ENCODE results near the gene EML1.

EML1 gene

DNA sequence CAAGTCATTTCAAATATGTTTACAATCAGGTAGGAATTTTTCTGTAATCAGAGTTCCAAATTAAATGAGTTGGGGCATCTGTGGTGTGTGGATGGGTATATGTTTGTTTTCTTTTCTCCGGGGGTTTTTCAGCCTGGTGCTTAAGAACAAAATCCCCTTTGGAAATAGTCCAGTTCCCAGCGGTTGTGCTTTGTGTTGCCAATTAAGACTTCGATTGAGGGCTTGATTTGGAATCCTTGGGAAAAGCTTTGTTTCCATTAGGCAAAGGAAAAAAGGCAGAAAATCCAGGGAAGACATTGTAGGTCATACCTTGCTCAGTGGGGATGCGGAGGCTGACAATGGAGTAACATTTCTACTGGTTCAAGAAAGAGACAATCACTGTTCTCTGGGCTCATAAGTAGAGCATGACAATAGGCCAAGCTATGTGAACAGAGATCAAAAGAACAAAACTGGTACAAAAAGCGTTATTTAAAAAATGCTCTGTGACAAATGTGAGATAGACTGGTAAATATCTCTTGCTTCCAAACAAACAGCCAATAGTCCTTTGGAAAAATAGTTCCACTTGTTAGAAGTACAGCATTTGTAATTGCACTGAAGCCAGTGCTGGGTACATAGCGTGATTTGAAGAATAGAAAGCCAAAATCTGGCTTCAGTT is 79.7 kb downstream of the EML1 start:
- TF ChIP-seq, protein P1, sequence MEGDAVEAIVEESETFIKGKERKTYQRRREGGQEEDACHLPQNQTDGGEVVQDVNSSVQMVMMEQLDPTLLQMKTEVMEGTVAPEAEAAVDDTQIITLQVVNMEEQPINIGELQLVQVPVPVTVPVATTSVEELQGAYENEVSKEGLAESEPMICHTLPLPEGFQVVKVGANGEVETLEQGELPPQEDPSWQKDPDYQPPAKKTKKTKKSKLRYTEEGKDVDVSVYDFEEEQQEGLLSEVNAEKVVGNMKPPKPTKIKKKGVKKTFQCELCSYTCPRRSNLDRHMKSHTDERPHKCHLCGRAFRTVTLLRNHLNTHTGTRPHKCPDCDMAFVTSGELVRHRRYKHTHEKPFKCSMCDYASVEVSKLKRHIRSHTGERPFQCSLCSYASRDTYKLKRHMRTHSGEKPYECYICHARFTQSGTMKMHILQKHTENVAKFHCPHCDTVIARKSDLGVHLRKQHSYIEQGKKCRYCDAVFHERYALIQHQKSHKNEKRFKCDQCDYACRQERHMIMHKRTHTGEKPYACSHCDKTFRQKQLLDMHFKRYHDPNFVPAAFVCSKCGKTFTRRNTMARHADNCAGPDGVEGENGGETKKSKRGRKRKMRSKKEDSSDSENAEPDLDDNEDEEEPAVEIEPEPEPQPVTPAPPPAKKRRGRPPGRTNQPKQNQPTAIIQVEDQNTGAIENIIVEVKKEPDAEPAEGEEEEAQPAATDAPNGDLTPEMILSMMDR (IDR thresholded peaks at IDR 0.05; ENCODE audit: control insufficient read depth, insufficient read depth, low read depth, low read length, missing control alignments), result no peak
- no peak overlapping the region for H3K4me3 ChIP-seq (ENCODE audit: control insufficient read depth, low read depth, low read length)
- DNase-seq (ENCODE audit: low read depth), result no peak

DNA sequence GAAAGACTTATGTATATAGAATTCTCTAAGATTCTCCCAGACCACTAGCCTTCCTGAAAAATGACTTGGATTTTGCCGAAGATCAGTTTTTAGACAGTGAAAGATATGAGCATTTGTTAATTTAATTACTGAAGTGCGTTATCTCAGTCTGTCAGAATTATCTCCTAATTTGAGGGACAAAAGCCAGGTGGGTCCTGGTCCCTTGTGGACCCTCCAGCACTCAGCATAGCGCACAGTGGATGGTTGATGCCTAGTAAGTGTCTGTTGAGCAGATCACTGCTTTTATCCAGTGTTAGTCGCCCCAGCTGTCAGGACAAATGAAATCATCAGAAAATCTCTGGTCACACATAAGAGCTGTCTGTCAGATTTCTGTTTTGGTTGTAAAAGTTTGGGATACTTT is 80.4 kb downstream of the EML1 start:
- no peak for DNase-seq (ENCODE audit: low read depth)
- no peak overlapping the region for H3K4me3 ChIP-seq (ENCODE audit: control insufficient read depth, low read depth, low read length)
- TF ChIP-seq, protein P1 (IDR thresholded peaks at IDR 0.05; ENCODE audit: control insufficient read depth, insufficient read depth, low read depth, low read length, missing control alignments), result no peak

DNA sequence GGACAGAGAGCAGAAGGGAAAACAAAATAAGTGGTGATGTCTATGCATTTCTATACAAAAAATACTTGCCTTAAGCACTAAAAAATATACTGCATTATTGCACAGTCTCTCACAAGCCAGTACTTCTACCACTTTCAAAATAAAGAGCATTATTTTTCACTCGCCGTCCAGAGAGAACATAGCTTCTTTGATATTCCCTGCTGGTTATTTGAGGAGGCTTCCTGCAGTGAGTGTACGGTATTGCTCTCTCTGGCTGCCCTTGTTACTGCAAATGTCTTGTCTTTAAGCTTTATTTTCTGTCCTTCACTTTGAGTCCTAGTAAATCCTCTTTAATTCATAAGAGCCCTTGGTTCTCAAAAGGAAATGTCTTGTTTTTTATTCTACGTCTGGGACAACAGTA is 81.1 kb downstream of the EML1 start:
- TF ChIP-seq, protein P1 (IDR thresholded peaks at IDR 0.05; ENCODE audit: control insufficient read depth, insufficient read depth, low read depth, low read length, missing control alignments), result no peak
- DNase-seq (ENCODE audit: low read depth), result no peak
- no peak overlapping the region for H3K4me3 ChIP-seq (ENCODE audit: control insufficient read depth, low read depth, low read length)

DNA sequence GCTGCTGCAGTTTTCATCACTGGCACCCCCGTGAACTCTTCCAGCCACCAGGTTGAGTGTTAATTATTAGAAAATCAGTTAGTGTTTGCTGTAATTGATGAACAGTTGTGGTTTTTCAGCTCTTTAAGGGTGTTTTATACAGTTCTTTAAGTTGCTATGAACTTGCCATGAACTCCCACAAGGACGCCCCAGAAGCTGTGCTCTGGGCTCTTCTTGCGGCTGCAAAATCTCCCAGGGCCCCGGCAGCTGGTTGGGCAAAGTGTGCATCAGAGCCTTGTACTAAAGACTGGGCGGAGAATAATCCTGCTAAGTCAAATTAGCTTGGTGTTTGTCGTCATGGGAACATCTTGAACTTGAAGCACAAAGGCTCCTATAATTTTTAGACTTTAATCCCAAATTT is 82.2 kb downstream of the EML1 start:
- TF ChIP-seq, protein P1 (IDR thresholded peaks at IDR 0.05; ENCODE audit: control insufficient read depth, insufficient read depth, low read depth, low read length, missing control alignments), result no peak
- DNase-seq (ENCODE audit: low read depth), result no peak
- no peak overlapping the region for H3K4me3 ChIP-seq (ENCODE audit: control insufficient read depth, low read depth, low read length)

DNA sequence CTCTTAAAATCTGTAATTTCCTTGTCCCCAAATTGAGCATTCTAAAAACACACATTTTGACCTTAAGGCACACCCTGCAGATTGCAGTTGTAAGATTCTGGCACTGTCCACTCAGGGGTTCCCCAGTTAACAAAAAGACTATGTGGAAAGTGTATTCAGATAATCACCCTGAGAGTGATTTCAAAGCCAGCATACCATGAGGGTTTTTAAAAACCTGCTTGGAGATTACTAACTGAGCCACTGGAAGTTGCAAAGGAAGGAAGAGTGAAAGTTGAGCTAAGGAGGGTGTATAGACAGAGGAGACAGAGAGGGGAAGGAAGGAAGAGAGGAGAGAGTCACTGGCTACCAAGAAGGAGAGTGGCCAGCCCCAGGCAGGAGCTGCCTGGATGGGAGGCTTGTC is 82.6 kb downstream of the EML1 start:
- DNase-seq (ENCODE audit: low read depth), result no peak
- TF ChIP-seq, protein P1 (IDR thresholded peaks at IDR 0.05; ENCODE audit: control insufficient read depth, insufficient read depth, low read depth, low read length, missing control alignments), result no peak
- no peak overlapping the region for H3K4me3 ChIP-seq (ENCODE audit: control insufficient read depth, low read depth, low read length)

DNA sequence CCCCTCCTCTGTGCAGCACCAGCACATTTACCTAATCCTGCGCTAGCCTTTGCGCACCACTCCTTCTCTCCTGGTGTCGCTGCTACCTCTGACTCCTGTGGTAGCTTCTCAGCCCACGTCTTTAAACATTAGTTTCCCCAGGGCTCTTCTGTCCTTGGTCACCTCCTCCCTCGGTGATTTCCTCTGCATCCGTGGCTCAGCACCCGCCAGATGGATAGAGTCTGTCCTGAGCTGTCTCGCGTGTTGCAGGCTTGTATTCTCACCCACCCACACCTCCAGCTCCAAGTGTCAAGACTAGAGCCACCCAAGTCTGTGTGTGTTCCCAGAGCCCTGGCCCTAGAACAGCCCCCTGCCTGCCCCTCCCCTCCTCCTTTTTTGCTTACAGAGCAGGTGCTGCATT is 83.2 kb downstream of the EML1 start:
- H3K4me3 ChIP-seq (ENCODE audit: control insufficient read depth, low read depth, low read length), result no peak overlapping the region
- TF ChIP-seq, protein P1 (IDR thresholded peaks at IDR 0.05; ENCODE audit: control insufficient read depth, insufficient read depth, low read depth, low read length, missing control alignments), result no peak
- no peak for DNase-seq (ENCODE audit: low read depth)

Data from AG09309 (cell line).